HG02970 (cell line): Measurements from ENCODE around the gene ECI1.
"Not testable (repeated sequence)": the region's sequence is repeated elsewhere in the genome, so short reads cannot be mapped to it uniquely, and the experiment has no call there.

Source experiments
- ATAC-seq: cut with Tn5 transposase; IDR thresholded peaks from one replicate; pipeline ENCODE4 v1.9.1; 2021; ENCODE audit warnings: mild to moderate bottlenecking, moderate library complexity, moderate number of reproducible peaks; ENCODE audit not compliant: unreplicated experiment, low FRiP score

The ECI1 gene

DNA sequence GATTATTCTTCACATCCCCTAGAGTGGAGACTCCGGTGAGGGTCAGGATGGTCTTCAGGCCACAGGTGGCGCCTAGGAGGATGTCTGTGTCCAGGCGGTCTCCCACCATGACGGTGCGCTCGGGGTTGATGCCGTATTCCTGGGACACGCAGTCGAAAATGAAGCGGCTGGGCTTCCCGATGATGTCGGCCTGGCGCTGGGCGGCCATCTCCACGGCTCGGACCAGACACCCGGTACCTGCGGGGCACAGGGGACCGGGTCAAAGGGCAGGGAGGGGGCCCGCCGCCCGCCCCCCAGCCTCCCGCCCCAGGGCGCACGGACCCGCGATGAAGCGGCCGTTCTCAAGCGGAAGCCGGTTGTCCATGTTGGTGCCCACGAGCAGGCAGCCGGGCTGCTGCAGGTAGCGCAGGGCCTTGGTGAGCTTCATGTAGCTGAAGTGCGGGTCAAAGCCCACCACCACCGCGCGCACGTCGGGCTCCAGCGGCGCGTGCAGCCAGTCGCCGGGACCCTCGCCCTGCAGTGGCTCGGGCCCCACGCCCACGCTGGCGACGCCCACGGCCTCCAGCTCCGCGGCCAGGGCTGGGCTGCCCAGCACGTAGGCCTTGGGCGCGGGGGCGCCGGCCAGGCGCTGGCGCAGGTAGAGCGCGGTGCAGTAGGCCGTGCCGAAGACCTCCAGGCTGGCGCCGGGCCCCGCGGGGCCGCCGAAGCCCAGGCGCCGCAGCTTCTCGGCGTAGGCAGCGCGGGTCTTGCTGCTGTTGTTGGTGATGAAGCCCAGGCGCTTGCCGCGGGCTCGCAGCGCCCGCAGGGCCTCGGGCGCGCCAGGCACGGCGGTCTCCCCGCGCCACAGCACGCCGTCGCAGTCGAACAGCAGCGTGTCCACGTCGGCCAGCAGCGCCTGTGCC is 37.3 kb downstream of the ECI1 start:
- no peak for ATAC-seq

DNA sequence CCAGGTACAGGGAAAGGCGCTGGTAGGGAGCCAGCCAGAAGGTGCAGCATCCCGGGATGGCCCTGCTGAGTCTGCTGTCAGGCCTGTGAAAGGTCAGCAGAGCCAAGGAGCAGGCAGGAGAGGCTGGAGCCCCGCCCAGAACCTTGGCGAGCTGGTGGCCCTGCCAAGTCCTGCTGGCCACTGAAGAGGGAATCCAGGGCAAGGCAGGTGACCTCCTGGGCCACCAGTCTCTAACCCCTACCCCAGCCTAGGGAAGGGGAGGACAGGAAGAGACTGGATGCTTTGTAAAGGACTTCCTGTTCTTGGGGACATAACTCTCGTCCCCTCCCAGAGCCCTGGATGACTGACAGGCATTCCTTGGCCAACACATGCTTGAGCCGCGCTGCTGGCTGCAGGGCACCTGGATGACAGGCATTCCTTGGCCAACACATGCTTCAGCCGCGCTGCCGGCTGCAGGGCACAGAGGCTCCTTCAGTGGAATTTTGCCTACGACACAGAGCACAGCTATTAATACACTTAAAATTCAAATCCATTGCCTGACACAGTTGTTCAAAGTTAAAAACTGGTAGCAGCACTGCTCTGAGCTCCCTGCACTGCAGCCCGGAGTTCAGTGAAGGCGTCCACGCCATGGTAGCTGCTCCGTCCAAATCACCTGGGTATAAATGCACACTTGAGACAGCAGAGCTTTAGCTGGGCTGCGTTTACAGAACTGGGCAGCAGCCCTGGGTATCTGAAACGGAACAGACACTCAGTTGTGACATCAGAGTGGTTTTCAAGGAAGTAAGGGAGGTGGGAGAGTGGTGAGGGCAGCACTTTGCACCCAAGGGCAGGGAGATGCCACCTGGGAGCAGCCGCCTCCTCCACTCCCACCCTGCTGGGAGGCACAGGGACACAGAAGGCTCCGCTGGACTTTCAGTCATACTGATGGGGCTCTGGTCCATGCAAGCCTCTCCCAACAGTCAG is 38.7 kb downstream of the ECI1 start:
- ATAC-seq: no peak

DNA sequence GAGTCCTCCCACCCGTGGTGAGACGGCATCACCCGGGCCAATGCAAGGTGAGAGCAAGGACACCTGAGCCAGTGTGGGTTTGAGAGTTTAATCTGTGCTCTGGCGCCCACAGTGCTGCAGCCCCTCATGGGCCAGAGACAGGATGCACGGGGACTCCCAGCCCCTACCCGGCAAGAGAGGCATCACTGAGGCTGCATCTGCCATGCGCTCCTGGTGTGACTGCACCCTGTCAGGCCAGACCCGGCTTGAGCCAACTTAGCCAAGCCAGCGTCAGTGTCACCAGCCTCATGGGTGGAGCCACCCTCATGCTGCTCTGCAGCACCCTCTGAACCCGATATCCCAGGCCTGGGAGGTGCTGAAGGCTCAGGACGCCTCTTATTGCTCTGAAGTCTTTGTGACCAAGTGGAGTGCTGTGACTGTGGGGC is 39.5 kb downstream of the ECI1 start:
- no peak for ATAC-seq

DNA sequence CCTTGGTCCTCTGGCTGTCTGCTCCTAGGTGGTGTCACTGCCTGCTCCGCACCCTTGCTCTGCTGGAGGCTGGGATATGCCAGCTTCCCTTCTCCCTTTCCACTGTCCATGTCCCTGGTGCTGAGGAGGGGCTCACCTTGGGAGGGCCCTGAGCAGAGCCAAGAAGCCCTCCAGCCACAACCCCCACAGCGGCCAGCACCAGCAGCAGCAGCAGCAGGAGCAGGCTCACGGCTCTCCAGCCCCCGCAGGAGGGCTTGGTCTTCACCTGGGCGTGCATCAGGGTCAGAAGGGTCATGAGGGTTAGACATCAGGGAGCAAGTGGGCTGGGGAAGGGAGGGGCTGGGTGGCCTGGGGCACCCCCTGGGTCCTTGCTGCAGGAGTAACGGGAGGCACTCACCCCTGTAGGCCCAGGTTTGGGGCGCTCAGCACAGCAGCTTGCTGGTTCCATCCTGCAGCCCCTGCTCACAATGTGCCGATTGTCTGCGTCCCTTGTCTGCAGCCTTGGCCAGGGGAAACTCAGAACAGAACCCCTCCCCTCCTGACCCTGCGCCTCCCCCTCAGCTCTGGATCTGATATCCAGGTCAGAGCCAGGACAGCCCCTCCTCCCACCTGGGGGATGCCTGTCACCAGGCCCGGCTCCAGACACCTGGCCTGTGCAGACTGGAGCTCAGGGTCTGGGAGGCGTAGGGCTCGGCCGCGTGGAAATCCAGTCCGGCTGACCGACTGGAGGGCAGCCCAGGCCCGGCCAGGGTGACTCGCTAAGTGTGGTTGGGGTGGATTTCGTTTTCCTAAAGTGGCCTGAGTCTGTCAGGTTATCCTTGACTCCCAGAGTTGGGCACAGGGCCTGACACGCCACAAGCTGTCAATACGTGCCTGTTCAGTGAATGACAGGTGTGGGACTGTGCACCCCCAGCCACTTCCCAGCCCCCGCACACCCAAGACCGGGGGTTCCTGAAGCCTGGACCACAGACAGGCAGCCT is 40.7 kb downstream of the ECI1 start, which contains the start of gene BRICD5:
BRICD5 (minus strand) TSS at position 478 of the 980 bp plus-strand sequence; CDS start at position 448, 30 bp downstream.
- ATAC-seq: no peak

DNA sequence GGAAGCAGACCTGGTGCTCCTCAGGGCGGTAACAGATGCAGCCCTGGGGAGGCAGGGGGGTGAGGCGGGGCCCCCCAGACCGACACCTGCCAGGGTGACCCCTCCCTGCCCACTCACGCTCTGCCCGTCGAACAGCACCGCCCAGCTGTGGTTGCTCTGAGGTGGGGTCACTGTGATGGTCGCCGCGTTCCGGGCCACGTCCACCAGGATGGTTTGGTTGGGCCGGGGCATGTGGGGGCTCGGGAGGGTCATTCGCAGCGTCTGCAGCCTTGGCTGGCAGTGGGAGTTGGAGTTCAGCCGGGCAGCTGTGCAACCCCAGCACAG is 41.4 kb downstream of the ECI1 start:
- ATAC-seq: no peak

DNA sequence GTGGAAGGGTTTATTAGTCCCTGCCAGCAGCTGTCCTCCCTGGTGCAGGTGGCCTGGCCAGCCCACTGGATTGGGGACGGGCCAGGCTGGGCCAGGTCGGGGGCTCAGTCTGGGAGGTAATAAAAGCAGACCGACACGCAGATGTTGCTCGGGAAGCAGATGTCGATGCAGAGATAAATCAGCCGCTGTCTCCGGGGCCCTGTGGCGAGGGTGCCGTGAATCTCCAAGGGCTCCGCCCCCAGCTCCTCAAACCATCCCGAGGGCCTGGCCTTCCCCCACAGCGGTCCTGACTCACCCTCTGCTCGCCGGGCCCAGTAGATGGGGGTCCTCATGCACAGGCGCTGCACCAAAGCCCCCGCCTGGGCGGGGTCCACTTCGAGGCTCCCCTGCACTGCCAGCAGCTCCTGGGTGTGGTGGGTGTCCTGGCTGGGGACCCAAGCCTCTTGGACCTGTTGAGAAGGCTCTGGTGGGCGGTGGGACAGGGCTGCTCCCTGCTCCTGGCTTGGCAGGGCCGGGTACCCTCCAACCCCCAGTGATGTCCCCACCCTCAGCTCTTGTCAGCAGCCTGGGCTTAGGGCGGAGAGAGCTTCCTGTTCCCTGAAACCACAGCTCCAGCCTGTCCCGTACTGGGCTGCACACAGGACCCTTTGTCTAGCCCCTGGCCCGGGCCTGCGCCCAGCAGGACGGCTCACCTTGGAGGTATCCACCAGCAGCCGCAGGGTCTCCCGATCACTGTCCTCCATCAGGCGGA is 42.0 kb downstream of the ECI1 start:
- ATAC-seq: no peak

DNA sequence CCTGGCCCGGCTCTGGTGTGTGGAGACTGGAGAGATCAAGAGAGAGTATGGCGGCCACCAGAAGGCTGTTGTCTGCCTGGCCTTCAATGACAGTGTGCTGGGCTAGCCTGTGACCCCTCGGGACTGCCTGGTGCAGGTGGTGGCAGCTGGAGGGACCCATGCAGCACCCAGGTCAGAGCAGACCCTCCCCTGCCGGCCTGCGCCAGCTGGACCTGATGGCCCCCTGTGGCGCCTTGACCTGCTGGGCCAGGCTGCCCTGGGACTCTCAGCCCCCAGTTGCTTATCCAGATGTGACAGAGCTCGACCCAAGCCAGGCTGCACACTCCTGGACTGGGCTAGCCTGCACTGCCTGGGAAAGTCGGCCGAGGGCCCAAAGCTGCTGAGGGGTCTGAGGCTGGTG is 42.6 kb downstream of the ECI1 start:
- no peak for ATAC-seq

DNA sequence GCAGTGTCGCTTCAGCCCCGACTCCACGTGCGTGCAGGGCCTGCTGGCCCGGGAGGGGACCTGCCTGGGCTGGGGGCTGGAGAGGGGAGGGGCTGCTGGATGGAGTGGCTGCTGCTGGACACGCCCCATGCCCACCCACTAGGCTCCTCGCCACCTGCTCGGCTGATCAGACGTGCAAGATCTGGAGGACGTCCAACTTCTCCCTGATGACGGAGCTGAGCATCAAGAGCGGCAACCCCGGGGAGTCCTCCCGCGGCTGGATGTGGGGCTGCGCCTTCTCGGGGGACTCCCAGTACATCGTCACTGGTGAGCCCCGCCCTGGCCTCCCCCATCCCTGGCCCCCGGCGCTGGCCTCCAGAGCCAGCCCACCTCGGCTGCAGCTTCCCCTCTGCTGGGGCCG is 43.1 kb downstream of the ECI1 start:
- no peak for ATAC-seq

DNA sequence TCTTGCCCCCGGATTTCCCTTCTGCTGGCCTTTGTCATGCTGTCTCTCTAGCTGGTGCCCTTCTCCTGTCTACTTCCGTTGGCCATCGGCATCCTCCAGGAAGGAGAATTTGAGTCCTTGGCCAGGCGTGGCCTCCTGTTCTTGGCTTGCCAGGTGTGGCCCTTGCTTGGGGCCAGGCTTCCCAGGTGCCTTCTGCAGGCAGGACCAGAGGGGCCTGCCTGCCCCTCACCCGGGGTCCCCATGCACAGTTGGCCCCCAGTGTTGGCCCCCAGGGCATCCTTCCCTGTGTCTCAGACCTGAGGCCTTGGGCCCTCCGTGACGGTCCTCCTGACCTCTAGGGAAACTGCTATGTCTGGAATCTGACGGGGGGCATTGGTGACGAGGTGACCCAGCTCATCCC is 43.5 kb downstream of the ECI1 start:
- ATAC-seq: no peak

DNA sequence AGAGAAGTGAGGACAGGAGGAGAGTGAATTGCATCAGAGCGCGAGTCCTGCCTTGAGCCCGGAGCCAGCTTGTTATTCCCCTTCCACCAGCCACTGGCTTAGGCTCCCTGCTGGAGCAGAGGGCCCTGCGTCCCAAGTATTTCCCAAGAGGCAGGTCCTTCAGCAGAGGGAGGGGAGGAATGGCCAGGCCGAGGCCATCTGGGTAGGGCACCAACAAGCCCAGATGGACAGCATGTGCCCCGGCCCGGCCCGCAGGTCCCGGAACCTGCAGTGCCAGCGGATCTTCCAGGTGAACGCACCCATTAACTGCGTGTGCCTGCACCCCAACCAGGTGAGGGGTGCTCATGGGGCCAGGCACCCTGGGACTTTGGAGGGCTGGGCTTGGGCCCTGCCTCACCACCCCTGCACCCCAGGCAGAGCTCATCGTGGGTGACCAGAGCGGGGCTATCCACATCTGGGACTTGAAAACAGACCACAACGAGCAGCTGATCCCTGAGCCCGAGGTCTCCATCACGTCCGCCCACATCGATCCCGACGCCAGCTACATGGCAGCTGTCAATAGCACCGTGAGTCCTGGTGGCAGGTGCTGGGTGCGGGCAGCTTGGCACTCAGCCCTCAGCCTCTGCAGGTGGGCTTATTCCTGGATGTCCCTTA is 44.5 kb downstream of the ECI1 start:
- ATAC-seq: no peak

DNA sequence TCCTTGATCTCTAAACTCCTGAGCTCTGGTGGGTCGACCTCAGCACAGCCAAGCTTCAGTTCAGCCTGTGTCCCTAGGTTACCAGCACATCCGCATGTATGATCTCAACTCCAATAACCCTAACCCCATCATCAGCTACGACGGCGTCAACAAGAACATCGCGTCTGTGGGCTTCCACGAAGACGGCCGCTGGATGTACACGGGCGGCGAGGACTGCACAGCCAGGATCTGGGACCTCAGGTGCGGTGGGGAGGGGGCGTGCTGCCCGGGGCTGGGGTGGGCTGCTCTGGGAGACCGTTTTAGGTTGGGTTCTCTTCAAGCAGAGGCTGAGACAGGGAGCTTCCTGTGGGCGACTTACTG is 45.0 kb downstream of the ECI1 start:
- ATAC-seq: no peak

DNA sequence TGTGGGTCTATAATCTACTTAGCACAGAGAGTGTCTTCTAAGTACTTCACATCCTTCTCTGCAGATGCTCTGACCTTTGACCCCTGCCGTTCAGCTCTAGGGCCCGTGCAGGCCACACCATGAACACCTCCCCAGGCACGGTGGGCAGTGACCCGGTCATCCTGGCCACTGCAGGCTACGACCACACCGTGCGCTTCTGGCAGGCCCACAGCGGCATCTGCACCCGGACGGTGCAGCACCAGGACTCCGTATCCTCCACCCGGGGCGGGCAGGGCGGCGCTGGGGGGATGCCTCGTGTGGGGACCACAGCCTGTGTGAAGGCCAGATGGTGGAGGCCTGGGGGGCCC is 45.4 kb downstream of the ECI1 start:
- ATAC-seq: peak; percentile 6

DNA sequence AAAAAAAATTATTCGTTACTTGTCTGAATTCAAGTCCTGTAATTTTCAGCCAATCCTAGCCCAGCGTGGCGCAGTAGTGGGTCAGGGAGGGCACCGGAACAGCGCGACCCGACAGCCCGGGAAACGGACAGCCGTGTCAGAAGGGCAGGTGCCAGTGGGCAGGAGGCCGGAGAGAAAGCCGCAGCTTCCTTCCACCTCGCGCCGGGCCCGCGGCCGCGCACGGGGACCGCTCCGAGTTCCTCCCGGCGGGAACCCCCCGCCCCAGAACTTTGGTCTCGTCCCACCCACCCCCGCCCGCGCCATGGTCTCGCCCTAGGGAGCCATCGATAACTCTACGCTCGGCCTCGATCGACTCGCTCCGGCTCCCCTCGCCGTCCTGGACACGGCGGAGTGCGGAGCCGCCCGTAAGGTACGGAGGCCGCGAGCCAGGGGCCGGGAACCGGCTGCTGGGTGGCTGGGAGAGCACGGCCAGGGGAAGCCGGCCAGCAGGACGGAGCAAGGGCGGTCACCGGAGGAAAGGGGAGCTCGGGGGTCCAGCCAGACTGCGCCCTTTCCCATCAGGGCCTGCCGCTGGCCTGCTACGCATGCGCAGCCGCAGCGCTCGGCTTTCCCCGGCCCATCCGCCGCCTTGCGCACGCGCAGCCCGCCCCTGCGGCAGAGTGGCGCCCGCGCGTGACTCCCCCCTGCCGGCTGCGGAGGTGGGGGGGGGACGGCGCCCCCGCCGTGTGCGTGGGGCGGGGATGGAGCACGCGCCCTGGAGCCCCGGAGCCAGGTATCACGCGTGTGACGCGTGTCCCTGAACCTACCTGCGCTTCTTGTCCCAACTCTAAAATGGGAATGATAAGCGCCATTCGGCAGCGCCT is 46.1 kb downstream of the ECI1 start, which contains the start of gene MLST8:
MLST8 (plus strand) TSS at position 351 of the 863 bp plus-strand sequence. CDS start 632 bp downstream, outside the sequence.
- peak; percentile 71 for ATAC-seq

DNA sequence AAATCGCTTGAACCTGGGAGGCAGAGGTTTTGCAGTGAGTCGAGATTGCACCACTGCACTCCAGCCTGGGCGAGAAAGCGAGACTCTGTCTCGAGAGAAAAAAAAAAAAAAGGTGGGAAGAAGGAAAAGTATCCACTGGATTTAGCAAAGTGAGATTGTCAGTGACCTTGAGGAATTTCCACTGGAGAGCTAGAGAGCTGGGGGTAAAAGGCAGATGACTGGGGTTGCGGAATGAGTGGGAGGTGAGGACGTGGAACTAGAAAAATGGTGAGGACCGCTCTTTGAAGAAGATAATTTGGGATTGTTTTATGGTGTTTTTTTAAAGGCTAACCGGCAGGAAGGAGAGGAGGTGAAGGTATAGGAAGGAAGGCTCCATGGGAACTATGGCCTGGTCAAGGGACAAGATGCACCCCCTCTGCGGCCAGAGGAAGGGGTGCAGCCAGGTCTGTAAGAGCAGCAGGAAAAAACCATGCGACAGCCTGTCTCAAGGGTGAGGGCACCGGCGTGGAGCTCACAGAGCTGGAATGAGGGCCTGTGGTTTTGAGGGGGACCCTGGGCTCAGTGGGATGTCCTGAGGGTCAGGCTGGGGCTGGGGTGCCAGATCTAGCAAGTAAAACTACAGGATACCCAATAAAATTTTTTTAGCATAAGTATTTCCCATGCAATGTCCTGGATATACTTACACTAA is 46.8 kb downstream of the ECI1 start:
- no peak for ATAC-seq

DNA sequence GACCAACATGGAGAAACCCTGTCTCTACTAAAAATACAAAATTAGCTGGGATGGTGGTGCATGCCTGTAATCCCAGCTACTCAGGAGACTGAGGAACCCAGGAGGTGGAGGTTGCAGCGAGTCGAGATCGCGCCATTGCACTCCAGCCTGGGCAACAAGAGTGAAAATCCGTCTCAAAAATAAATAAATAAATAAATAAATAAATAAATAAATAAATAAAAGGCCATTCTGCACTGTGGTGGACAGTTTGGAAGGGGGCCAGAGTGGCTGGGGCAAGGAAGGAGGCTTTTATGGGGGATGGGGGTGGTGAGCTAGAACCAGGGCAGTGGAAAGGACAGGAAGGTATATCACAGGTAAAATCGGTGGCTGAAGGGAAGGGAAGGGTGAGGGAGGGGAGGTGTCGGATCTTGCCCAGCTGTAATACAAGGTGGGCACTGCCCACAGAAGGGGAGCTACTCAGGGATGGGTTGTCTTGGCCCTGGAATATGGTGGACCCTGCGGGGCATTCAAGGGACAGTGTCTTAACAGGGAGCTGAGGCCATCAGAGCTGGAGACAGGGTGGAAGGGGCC is 48.2 kb downstream of the ECI1 start:
- ATAC-seq: not testable (repeated sequence)

DNA sequence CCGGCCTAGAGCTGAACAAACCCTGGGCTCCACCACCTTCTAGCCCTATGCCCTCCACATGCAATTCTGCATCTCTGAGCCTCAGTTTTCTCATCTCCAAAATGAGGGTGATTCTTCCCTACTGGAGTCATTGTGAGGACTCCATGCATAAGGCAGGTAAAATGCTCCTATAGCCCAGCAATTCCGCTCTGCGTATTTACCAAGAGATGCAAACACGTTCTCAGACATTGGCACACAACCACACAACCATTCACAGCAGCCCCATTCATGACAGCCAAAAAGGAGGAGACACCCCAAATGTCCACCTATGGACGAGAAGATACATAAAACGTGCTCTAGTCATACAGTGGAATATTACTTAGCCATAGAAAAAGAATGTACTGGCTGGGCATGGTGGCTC is 51.1 kb downstream of the ECI1 start:
- ATAC-seq: no peak

DNA sequence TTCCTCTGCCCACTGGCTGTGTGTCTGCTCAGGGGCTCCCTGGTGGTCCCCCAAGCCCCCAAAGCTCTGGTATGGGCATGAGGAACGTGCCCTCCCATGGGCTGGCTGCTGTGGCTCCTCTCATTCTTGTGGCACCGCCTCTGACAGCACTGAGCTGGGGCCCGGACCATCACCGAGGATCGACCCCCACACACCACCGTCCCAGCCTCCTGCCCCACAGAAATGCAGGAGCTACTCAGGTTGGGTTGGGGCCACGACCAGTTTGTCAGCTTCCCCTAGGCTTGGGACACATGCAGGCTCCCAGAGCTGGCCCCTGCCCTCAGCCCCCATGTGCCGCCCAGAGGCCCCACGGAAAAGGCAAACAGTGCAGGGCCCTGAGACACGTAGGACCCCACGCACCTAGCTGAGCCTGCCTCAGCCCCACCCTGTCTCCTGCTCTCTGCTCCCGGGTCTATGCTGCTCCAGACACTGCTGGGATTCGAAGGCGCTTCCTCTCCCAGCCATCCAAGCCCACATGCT is 51.7 kb downstream of the ECI1 start:
- ATAC-seq: no peak
